KG1 (cell line): ENCODE measurements around the gene HSF5.
"Not testable (repeated sequence)": the region's sequence is repeated elsewhere in the genome, so short reads cannot be mapped to it uniquely, and the experiment has no call there.

Experiments used
- DNase-seq: peaks from one replicate; lab custom pipeline; 2025; lab: John Stamatoyannopoulos, UW

HSF5 gene

DNA sequence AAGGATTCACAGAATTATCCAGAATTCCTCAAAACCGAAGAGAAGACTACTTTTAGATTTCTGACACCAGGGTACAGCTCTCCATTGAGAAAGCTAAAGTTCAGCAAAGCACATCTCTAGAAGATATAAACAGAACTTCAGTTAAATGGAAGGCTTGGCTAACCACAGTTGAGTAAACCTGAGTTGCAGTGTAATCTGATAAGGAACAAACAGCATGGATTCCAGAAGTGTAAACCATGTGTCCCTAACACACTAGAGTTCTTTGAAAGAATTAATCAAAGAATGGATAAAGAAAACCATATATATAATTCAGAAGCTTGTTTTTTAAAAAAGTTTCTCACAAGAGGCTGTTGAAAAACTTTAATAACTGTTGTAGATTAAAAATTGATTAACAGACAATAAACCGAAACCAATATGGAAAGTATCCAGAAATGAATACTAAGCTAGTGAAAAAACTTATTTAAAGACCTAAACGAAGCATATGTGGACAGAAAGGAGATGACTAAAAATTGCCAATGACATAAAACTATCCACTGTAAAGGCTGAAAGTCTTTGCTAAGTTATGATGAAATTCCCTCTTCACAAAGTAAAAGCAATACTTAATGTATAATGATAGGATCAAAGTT, 75.1 kb downstream of the HSF5 start:
- DNase-seq = no peak

DNA sequence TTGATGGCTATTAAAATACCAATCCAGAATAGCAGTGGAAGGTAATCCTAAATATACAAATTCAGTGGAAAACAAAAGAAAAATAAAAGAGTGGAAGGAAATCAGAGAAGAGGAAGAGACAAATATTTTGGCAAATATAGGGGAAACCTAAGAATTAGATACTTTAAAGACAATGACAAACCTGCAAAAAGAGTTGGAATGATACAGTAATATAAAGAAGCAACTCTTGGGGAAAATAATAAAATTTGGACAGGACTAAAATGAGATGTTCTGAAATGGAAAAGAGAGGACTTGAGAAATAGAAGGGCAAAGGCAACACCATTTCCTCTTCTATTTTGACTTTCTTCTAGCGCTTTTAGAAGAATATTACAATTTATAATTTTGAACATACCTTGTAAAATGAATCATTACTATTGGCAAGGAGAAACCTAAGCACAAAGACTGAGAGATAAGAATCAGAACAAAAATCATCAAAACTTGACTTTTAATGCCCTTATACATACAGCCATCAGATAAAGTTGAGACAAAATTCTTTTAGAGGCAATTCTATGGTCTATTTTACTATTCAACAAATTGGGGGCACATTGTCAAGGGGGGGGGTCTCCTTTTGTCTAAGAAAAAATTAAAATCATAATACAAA, 76.0 kb downstream of the HSF5 start:
- no peak for DNase-seq

DNA sequence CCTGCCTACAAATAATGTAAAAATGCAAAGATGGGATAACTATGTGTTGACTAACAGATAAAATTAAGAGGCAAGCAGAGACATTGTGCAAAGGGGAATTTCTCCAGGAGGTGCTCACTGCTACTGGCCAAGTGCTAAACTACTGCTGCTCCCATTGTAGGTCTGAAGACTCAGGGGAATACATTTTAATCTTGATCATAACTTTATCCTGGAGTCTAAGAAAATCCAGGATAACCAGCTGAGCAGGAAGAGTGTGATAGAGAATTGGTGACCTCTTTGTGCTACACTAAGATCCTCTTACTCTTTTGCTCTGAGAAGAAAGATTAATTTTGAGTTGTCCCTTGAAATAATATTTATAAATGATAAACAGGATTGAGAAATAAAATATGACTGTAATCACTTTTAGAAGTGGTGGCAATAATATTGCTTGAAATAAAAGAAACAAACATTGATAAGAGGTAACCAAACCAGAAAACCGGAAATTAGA, 76.8 kb downstream of the HSF5 start:
- no peak for DNase-seq

- DNase-seq = no peak
Measured at GRCh38 chr17:58410714-58411407, 77.3 kb downstream of the HSF5 start.

GRCh38 chr17:58409432-58409831, 78.8 kb downstream of the HSF5 start:
- DNase-seq = no peak

GRCh38 chr17:58403311-58403710, 84.9 kb downstream of the HSF5 start:
- DNase-seq = no peak

GRCh38 chr17:58402679-58403078, 85.5 kb downstream of the HSF5 start:
- DNase-seq = no peak

DNA sequence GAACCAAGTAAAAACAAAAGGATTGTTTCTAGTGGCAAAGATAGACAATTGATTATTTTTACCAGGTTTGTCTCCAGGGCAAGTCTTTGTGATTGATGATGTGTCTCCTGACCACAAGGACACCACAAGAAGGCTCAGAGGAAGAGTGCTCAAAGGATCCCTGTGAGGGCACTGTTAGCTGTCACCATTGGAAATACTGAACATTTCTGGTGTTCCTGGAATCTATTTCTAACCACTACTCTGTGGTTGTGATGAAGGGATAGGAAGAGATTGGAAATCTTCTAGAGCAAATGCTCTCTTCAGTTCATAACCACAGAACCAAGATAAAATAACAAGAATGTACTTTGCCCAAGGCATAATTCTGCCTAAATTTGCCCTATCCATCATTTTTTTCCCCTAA, 86.2 kb downstream of the HSF5 start:
- no peak for DNase-seq

- no peak for DNase-seq
Measured at GRCh38 chr17:58401287-58401686, 86.9 kb downstream of the HSF5 start.

DNA sequence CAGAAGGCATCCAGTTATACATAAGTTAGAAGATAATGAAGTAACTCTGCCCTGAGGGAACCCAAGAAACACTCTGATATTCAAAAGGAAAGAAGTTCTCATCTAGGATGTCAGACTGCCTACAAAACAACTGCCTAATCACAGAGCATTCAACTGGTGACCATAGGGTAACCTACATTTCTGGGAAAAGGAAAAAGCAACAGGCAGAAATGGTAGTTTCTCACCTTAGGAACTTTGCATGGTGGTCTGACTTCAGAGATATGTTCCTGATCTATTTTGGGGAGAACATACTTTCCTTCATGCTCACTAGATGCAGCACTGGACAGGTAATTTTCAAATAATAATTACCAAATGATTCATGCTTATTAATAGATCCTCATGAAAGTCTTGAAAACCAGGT, 87.4 kb downstream of the HSF5 start:
- DNase-seq = no peak

DNA sequence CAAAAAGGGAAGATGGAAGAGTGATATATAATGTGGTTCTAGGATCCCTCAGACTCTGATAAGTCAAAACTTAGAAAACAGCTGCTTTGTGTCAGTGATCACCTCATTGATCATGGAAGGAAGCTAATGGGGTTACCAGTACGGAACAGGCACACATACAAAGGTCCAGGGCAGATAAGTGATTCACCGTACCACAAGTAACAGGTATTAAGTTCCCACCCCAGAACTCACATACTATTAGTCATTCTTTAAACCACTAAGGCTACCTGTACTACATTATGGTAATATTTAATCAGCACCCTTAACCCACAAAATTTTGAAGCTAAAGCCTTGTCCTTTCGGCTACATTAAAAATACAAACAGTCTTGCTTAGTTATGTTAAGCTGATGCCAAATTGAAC, 88.2 kb downstream of the HSF5 start:
- DNase-seq = no peak

DNA sequence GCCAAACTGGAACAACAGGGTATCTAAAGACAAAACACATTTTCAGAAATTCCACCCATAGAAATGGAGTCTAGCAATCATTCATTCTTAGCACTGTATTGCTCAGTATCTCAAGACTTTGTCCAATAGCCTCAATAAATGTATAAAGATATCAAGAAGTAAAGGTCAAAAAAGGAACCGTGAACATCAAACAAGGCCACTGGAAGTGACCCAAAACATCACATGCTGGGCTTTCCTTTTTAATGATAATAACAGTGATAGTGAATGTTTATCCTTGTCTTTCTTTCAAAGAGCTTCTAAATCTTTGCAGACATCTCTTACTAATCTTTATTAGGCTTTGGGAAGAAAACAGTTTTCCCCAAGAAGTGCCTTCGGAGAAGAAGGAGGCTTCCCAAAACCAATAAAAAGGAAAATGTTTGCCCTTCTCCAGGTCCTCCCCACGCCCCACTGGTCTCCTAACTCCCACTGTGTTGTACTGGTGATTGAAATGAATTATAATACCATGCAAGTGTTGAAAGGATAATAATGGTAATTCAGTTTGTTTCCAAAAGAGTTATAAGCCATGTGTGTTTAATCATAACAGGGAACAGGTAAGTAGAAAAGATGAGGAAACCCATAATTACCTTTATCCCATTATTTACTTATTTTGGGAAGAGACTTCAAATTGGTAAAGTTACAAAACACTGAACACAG, 89.5 kb downstream of the HSF5 start:
- no peak for DNase-seq

GRCh38 chr17:58397421-58397820, 90.8 kb downstream of the HSF5 start:
- not testable (repeated sequence) for DNase-seq

GRCh38 chr17:58396173-58396572, 92.0 kb downstream of the HSF5 start:
- no peak for DNase-seq

- no peak for DNase-seq
Measured at GRCh38 chr17:58394534-58395223, 93.5 kb downstream of the HSF5 start.

DNA sequence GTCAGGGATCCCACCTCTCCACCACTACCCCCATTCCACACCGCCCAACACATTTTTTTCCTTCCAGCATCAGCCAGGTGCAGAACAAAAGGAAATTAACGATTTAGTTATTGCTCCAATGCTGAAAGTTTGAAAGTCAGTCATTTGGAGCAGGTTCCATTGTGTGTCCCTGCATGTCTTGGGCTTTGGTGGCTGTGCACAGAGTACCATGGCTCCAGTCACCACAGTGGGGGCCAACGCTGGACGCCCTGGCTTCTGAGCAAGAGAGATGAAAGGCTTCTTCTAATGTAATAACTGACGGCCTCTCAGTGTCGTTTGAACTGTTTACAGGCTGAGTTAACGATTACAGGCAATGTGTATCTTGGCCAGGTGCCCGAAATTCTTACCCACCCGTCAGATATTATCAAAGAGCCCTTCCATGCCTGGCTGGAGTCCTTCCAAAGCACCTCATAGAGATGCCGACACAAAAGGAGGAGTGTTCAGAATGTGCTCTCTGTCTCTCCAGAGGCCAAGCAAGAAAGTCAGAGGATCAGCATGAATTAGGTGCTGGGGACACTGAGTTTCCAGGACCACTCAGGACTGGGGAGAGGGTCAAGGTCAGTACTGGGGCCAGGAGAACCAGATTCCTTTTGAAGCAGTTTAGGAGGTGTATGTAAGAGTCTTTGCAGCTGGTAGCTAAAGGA, 96.8 kb downstream of the HSF5 start:
- DNase-seq = no peak

GRCh38 chr17:58390884-58391283, 97.3 kb downstream of the HSF5 start:
- no peak for DNase-seq

- DNase-seq = no peak
Measured at GRCh38 chr17:58388302-58389190, 99.7 kb downstream of the HSF5 start.

- no peak for DNase-seq
Measured at GRCh38 chr17:58387834-58388233, 100.4 kb downstream of the HSF5 start.

DNA sequence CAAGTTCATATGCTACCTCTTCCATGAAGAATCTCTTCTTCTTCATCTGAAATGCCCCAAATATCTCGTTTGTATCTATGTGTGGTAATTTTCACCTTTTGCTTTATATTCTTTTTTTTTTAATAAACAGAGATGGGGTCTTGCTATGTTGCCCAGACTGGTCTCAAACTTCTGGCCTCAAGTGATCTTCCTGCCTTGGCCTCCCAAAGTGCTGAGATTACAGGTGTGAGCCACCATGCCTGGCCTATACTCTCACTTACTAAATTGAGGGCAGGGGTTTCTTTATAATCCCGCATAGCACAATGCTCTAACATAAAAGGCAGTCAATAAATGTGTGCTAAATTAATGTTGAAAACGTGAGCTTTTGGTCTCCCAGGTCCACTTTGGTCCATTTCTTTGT, 101.5 kb downstream of the HSF5 start:
- no peak for DNase-seq
